Umbilical cord (tissue), 2 donors: ENCODE results near the gene MFN1. TPM values are rescaled to one million over a fixed set of nuclear protein-coding genes. Genes with fewer than 3 reads are reported as not detected.
A peak's percentile ranks its signal among the peaks of the same experiment; 100 is the strongest.
"Not testable (repeated sequence)": the region's sequence is repeated elsewhere in the genome, so short reads cannot be mapped to it uniquely, and the experiment has no call there.

ENCODE experiments used
- DNase-seq: peaks from one replicate; pipeline ENCODE4 v3.0.0-alpha.2; 2015; ENCODE audit warnings: low spot score
- total RNA-seq: library from RNA; depleted of rRNA; stranded (reverse); fragments of >200 nt; gene quantifications from one replicate; pipeline ENCODE4 v1.2.3, GENCODE V29; 2014; ENCODE audit warnings: low replicate concordance; ENCODE audit not compliant: insufficient read depth

The MFN1 gene
- total RNA-seq = 59.5 TPM

- DNase-seq = peak; percentile 99
These were observed at the start of gene MFN1 for GRCh38 chr3:179347345-179348194. TSS of gene MFN1 (plus strand) at chr3:179347709. CDS start at chr3:179348852, 1,143 bp downstream.

GRCh38 chr3:179297971-179298725, 49.4 kb upstream of the MFN1 start:
- DNase-seq = no peak

- no peak for DNase-seq
These were observed 48.2 kb upstream of the MFN1 start for GRCh38 chr3:179299316-179299715.

GRCh38 chr3:179299999-179300613, 47.4 kb upstream of the MFN1 start:
- DNase-seq = no peak

GRCh38 chr3:179301645-179302044, 45.9 kb upstream of the MFN1 start:
- DNase-seq = no peak

- DNase-seq = no peak
These were observed 45.4 kb upstream of the MFN1 start for GRCh38 chr3:179302111-179302510.

GRCh38 chr3:179304605-179305004, 42.9 kb upstream of the MFN1 start:
- DNase-seq = peak; percentile 8

GRCh38 chr3:179307362-179307761, 40.1 kb upstream of the MFN1 start:
- DNase-seq = not testable (repeated sequence)

- DNase-seq = peak; percentile 55
These were observed 39.5 kb upstream of the MFN1 start for GRCh38 chr3:179308001-179308400.

GRCh38 chr3:179309225-179310078, 38.1 kb upstream of the MFN1 start:
- DNase-seq = no peak

GRCh38 chr3:179318876-179319275, 28.6 kb upstream of the MFN1 start:
- DNase-seq = no peak

GRCh38 chr3:179321668-179322285, 25.7 kb upstream of the MFN1 start:
- peak; percentile 65 for DNase-seq

GRCh38 chr3:179322286-179323196, 25.0 kb upstream of the MFN1 start, which contains the start of gene ZNF639:
TSS of gene ZNF639 (plus strand) at chr3:179323031. CDS start at chr3:179328294, 5,263 bp downstream.
- DNase-seq = peak; percentile 94

GRCh38 chr3:179323197-179324110, 24.1 kb upstream of the MFN1 start:
- peak; percentile 79 for DNase-seq

- peak; percentile 19 for DNase-seq
These were observed 23.2 kb upstream of the MFN1 start for GRCh38 chr3:179324270-179324754.

- DNase-seq = no peak
These were observed 17.1 kb upstream of the MFN1 start for GRCh38 chr3:179330438-179330837.

- DNase-seq = no peak
These were observed 15.3 kb upstream of the MFN1 start for GRCh38 chr3:179332240-179332639.

GRCh38 chr3:179333084-179333483, 14.4 kb upstream of the MFN1 start:
- DNase-seq = no peak
